Measurements from ENCODE around the gene ACSF2.

The ACSF2 gene

GRCh38 chr17:50478391-50479381 lies 52.7 kb downstream of the ACSF2 start, which contains the start of gene RSAD1:
Gene RSAD1, plus strand, starts transcription at chr17:50478860. Its CDS starts 25 bp downstream, at chr17:50478885.
- DNase-seq (ENCODE audit: low read depth): peak; percentile 75

- peak; percentile 47 for DNase-seq (ENCODE audit: low read depth)
Observed at GRCh38 chr17:50479522-50480141, 53.6 kb downstream of the ACSF2 start.

- no peak for DNase-seq (ENCODE audit: low read depth)
Observed at GRCh38 chr17:50480142-50480764, 54.2 kb downstream of the ACSF2 start.

GRCh38 chr17:50480854-50481490 lies 55.0 kb downstream of the ACSF2 start:
- DNase-seq (ENCODE audit: low read depth): no peak

- DNase-seq (ENCODE audit: low read depth): no peak
Observed at GRCh38 chr17:50481648-50482047, 55.6 kb downstream of the ACSF2 start.

- no peak for DNase-seq (ENCODE audit: low read depth)
Observed at GRCh38 chr17:50482110-50482509, 56.1 kb downstream of the ACSF2 start.

GRCh38 chr17:50482516-50482915 lies 56.5 kb downstream of the ACSF2 start:
- DNase-seq (ENCODE audit: low read depth): peak; percentile 95

- DNase-seq (ENCODE audit: low read depth): no peak
Observed at GRCh38 chr17:50483266-50483665, 57.2 kb downstream of the ACSF2 start.

- DNase-seq (ENCODE audit: low read depth): no peak
Observed at GRCh38 chr17:50484386-50485155, 58.6 kb downstream of the ACSF2 start.

- no peak for DNase-seq (ENCODE audit: low read depth)
Observed at GRCh38 chr17:50487213-50488096, 61.4 kb downstream of the ACSF2 start.

- no peak for DNase-seq (ENCODE audit: low read depth)
Observed at GRCh38 chr17:50488880-50489279, 62.9 kb downstream of the ACSF2 start.

- DNase-seq (ENCODE audit: low read depth): no peak
Observed at GRCh38 chr17:50491505-50491904, 65.5 kb downstream of the ACSF2 start.

- no peak for DNase-seq (ENCODE audit: low read depth)
Observed at GRCh38 chr17:50492214-50492613, 66.2 kb downstream of the ACSF2 start.

- DNase-seq (ENCODE audit: low read depth): no peak
Observed at GRCh38 chr17:50493744-50494143, 67.7 kb downstream of the ACSF2 start.

GRCh38 chr17:50495217-50495823 lies 69.3 kb downstream of the ACSF2 start:
- DNase-seq (ENCODE audit: low read depth): no peak

GRCh38 chr17:50495918-50496317 lies 69.9 kb downstream of the ACSF2 start:
- DNase-seq (ENCODE audit: low read depth): no peak

GRCh38 chr17:50498021-50498874 lies 72.2 kb downstream of the ACSF2 start:
- DNase-seq (ENCODE audit: low read depth): no peak

GRCh38 chr17:50499270-50499669 lies 73.3 kb downstream of the ACSF2 start:
- DNase-seq (ENCODE audit: low read depth): no peak

GRCh38 chr17:50499721-50500120 lies 73.7 kb downstream of the ACSF2 start:
- no peak for DNase-seq (ENCODE audit: low read depth)

Measured in GM04504 (cell line).